ENCODE data around the gene SRGAP2C. TPM values are rescaled to one million over a fixed set of nuclear protein-coding genes. Genes with fewer than 3 reads are reported as not detected.
"Not testable (repeated sequence)": the region's sequence is repeated elsewhere in the genome, so short reads cannot be mapped to it uniquely, and the experiment has no call there.

The SRGAP2C gene
- total and polyA plus RNA-seq, 2 donors (not counting 3 experiments of a cell fraction or from before 2014, with no cell fraction given) = 5.6 to 56.4 TPM

DNA sequence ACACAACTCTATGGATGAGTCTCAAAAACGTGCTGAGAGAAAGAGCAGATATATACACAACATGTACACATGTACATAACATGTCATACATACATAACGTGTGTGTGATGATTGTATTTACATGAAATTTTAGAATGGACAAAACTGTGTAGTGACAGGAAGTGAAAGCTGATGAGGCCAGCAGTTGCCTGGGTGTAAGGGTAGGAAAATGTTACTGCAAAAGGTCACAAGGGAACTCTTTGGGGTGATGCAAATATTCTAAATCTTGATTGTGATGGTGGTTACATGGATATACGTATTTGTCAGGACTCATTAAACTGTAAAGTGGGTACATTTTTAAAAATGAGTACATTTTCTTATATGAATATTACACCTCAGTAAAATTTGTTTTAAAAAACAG, 236.7 kb downstream of the SRGAP2C start:
- H4K20me1 ChIP-seq (replicated peaks; ENCODE audit: control insufficient read depth, extremely low read depth, insufficient read depth, low read length); H3K4me3 ChIP-seq (replicated peaks in 1 of 3; ENCODE audit: insufficient read depth in 1 of 3, low read depth in 1 of 3, low read length in 3 of 3); BruUV-seq (replicated peaks); H3K9me1 ChIP-seq (replicated peaks; ENCODE audit: control insufficient read depth, extremely low read depth, insufficient read depth, low read length); H3K9ac ChIP-seq (replicated peaks; ENCODE audit: extremely low read depth, insufficient read depth, low read length); dilution Hi-C loops (cut with MboI; ENCODE audit: extremely low pct_ligation_motif_present, low sequenced_read_pairs); H3K36me3 ChIP-seq (ENCODE audit: control insufficient read depth in 2 of 2, extremely low read depth in 1 of 2, insufficient read depth in 2 of 2, low read length in 2 of 2); H2AFZ ChIP-seq (ENCODE audit: low read depth, low read length); H3K27me3 ChIP-seq (ENCODE audit: control insufficient read depth in 2 of 2, insufficient read depth in 2 of 2, low read length in 2 of 2); CTCF ChIA-PET; H3K27ac ChIP-seq (ENCODE audit: insufficient read depth, low read depth, low read length); POLR2A ChIA-PET; H3K4me1 ChIP-seq (ENCODE audit: control insufficient read depth, extremely low read depth, insufficient read depth, low read length); DNase-seq (ENCODE audit: low read depth, low spot score); H3K79me2 ChIP-seq (ENCODE audit: control insufficient read depth, insufficient read depth, low read length); FAIRE-seq; H3K4me2 ChIP-seq (ENCODE audit: insufficient read depth, low read length); H3K9me3 ChIP-seq (replicated peaks; ENCODE audit: control insufficient read depth, insufficient read depth, low read length): not testable (repeated sequence)
- intact Hi-C loops (cut with micrococcal nuclease) = loop anchor here (5.0 kb wide), 1 partner anchor 36 kb away; no protein-coding TSS in a partner anchor

DNA sequence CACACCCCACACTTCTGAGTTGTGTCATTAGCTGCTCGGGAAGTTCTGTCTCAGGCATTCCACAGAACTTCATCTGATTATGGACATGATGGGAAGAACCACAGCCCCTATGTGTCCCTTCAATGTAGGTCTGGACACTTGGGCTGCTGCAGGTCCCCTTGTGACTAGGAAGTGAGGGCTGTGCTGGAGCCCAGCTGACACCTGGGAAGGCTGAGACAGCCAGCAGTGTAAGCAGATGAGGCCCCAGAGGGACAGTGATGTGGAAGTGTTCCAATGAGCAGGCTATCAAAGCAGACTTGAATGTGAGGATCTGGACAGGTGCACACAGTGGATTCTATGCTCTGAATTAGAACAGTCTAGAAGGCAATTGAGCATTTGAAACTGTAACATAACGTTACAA, 239.2 kb downstream of the SRGAP2C start:
- H3K36me3 ChIP-seq (ENCODE audit: control insufficient read depth in 2 of 2, extremely low read depth in 1 of 2, insufficient read depth in 2 of 2, low read length in 2 of 2); CTCF ChIA-PET; H2AFZ ChIP-seq (ENCODE audit: low read depth, low read length); H4K20me1 ChIP-seq (replicated peaks; ENCODE audit: control insufficient read depth, extremely low read depth, insufficient read depth, low read length); H3K27ac ChIP-seq (ENCODE audit: insufficient read depth, low read depth, low read length); POLR2A ChIA-PET; H3K27me3 ChIP-seq (ENCODE audit: control insufficient read depth in 2 of 2, insufficient read depth in 2 of 2, low read length in 2 of 2); dilution Hi-C loops (cut with MboI; ENCODE audit: extremely low pct_ligation_motif_present, low sequenced_read_pairs); H3K4me1 ChIP-seq (ENCODE audit: control insufficient read depth, extremely low read depth, insufficient read depth, low read length); DNase-seq (ENCODE audit: low read depth, low spot score); H3K9me3 ChIP-seq (replicated peaks; ENCODE audit: control insufficient read depth, insufficient read depth, low read length); FAIRE-seq; H3K9ac ChIP-seq (replicated peaks; ENCODE audit: extremely low read depth, insufficient read depth, low read length); H3K4me3 ChIP-seq (replicated peaks in 1 of 3; ENCODE audit: insufficient read depth in 1 of 3, low read depth in 1 of 3, low read length in 3 of 3); H3K9me1 ChIP-seq (replicated peaks; ENCODE audit: control insufficient read depth, extremely low read depth, insufficient read depth, low read length); H3K79me2 ChIP-seq (ENCODE audit: control insufficient read depth, insufficient read depth, low read length); BruUV-seq (replicated peaks); H3K4me2 ChIP-seq (ENCODE audit: insufficient read depth, low read length): not testable (repeated sequence)
- intact Hi-C loops (cut with micrococcal nuclease) = loop anchor here (5.0 kb wide), 1 partner anchor 33 kb away; no protein-coding TSS in a partner anchor

DNA sequence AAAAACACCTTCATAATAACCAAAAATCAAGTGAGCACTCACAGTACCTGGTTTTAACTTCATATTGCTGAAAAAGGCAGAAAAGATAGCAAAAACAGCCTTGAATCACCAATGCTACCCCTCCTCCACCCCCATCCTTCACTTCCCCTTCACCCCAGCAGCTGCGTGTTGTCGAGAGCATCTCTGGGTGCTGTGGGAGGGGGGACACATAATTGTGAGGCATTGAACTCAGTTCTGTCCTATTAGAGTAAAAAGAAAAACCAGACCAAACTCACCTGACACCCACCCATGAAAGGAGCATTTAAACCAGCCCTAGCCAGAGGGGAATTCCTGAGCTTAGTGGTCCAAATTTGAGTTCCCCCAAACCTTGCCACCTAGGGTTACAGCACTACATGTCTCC, 248.7 kb downstream of the SRGAP2C start:
- BruUV-seq (replicated peaks); FAIRE-seq; POLR2A ChIA-PET: not testable (repeated sequence)

DNA sequence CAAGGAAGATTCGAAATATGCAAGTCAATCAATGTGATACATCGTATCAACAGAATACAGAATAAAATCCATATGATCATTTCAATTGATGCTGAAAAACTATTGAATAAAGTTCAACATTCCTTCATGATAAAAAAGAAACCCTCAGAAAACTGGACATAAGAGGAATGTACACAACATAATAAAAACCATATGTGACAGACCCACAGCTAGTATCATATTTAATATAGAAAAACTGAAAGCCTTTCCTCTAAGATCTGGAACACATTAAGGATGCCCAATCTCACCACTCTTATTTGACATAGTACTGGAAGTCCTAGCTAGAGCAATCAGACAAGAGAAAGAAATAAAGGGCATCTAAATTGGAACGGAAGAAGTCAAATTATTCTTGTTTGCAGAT, 254.1 kb downstream of the SRGAP2C start:
- H3K9ac ChIP-seq (replicated peaks; ENCODE audit: extremely low read depth, insufficient read depth, low read length); H3K27ac ChIP-seq (ENCODE audit: insufficient read depth, low read depth, low read length); H4K20me1 ChIP-seq (replicated peaks; ENCODE audit: control insufficient read depth, extremely low read depth, insufficient read depth, low read length); CTCF ChIA-PET; intact Hi-C loops (cut with micrococcal nuclease); H3K4me1 ChIP-seq (ENCODE audit: control insufficient read depth, extremely low read depth, insufficient read depth, low read length); DNase-seq (ENCODE audit: low read depth, low spot score); BruUV-seq (replicated peaks); H3K36me3 ChIP-seq (ENCODE audit: control insufficient read depth in 2 of 2, extremely low read depth in 1 of 2, insufficient read depth in 2 of 2, low read length in 2 of 2); POLR2A ChIA-PET; H3K79me2 ChIP-seq (ENCODE audit: control insufficient read depth, insufficient read depth, low read length); H3K9me1 ChIP-seq (replicated peaks; ENCODE audit: control insufficient read depth, extremely low read depth, insufficient read depth, low read length); H3K4me2 ChIP-seq (ENCODE audit: insufficient read depth, low read length); FAIRE-seq; H3K4me3 ChIP-seq (replicated peaks in 1 of 3; ENCODE audit: insufficient read depth in 1 of 3, low read depth in 1 of 3, low read length in 3 of 3); H3K9me3 ChIP-seq (replicated peaks; ENCODE audit: control insufficient read depth, insufficient read depth, low read length); H2AFZ ChIP-seq (ENCODE audit: low read depth, low read length); H3K27me3 ChIP-seq (ENCODE audit: control insufficient read depth in 2 of 2, insufficient read depth in 2 of 2, low read length in 2 of 2); dilution Hi-C loops (cut with MboI; ENCODE audit: extremely low pct_ligation_motif_present, low sequenced_read_pairs): not testable (repeated sequence)

More for the DNA sequence above, 248.7 kb downstream of the SRGAP2C start:
- H3K27me3 ChIP-seq (ENCODE audit: control insufficient read depth in 2 of 2, insufficient read depth in 2 of 2, low read length in 2 of 2); H3K4me1 ChIP-seq (ENCODE audit: control insufficient read depth, extremely low read depth, insufficient read depth, low read length); H3K4me2 ChIP-seq (ENCODE audit: insufficient read depth, low read length); H3K9me1 ChIP-seq (replicated peaks; ENCODE audit: control insufficient read depth, extremely low read depth, insufficient read depth, low read length); DNase-seq (ENCODE audit: low read depth, low spot score); H3K9ac ChIP-seq (replicated peaks; ENCODE audit: extremely low read depth, insufficient read depth, low read length); CTCF ChIA-PET; H3K27ac ChIP-seq (ENCODE audit: insufficient read depth, low read depth, low read length); H3K36me3 ChIP-seq (ENCODE audit: control insufficient read depth in 2 of 2, extremely low read depth in 1 of 2, insufficient read depth in 2 of 2, low read length in 2 of 2); intact Hi-C loops (cut with micrococcal nuclease); H3K79me2 ChIP-seq (ENCODE audit: control insufficient read depth, insufficient read depth, low read length); H3K9me3 ChIP-seq (replicated peaks; ENCODE audit: control insufficient read depth, insufficient read depth, low read length); H3K4me3 ChIP-seq (replicated peaks in 1 of 3; ENCODE audit: insufficient read depth in 1 of 3, low read depth in 1 of 3, low read length in 3 of 3); dilution Hi-C loops (cut with MboI; ENCODE audit: extremely low pct_ligation_motif_present, low sequenced_read_pairs); H4K20me1 ChIP-seq (replicated peaks; ENCODE audit: control insufficient read depth, extremely low read depth, insufficient read depth, low read length); H2AFZ ChIP-seq (ENCODE audit: low read depth, low read length): not testable (repeated sequence)
